Breast epithelium (tissue), 4 donors: ENCODE measurements around the gene GBA2. TPM values are rescaled to one million over a fixed set of nuclear protein-coding genes. Genes with fewer than 3 reads are reported as not detected.

Experiments used
- DNase-seq, 2 donors: peaks; one replicate each; pipeline ENCODE4 v3.0.0-alpha.2; 2019; ENCODE audit warnings: low spot score in 2 of 2
- H3K27ac ChIP-seq, 2 donors: fragments of 200-600 bp; sonication (generic) in 1 of 2; one replicate each; pipeline ENCODE4 v1.5.1; 2016 to 2019; ENCODE audit warnings: mild to moderate bottlenecking in 1 of 2
- H3K27me3 ChIP-seq, 2 donors: fragments of 200-600 bp; sonication (generic) in 1 of 2; one replicate each; pipeline versions ENCODE4 v1.5.1 to v1.6.0; 2017 to 2019; ENCODE audit warnings: control low read depth in 1 of 2, mild to moderate bottlenecking in 1 of 2
- H3K36me3 ChIP-seq: fragments of 200-600 bp; one replicate; pipeline ENCODE4 v1.5.1; 2019
- H3K4me1 ChIP-seq, 2 donors: fragments of 200-600 bp; sonication (generic); one replicate each; pipeline ENCODE4 v1.5.1; 2016 to 2019; ENCODE audit warnings: control low read depth in 1 of 2
- H3K4me3 ChIP-seq, 3 donors: fragments of 200-600 bp; sonication (generic); 1 replicate in 2 of 3; 2 replicates in 1 of 3; pipeline ENCODE4 v1.5.1; 2016 to 2019; ENCODE audit warnings: mild to moderate bottlenecking in 3 of 3, moderate library complexity in 2 of 3
- H3K9me3 ChIP-seq, 2 donors: fragments of 200-600 bp; sonication (generic) in 1 of 2; one replicate each; pipeline ENCODE4 v1.5.1; 2016 to 2019; ENCODE audit warnings: control low read depth in 1 of 2
- POLR2A ChIP-seq: fragments of 450-650 bp; IDR thresholded peaks from one replicate; pipeline ENCODE4 v1.6.1; 2016; ENCODE audit warnings: antibody characterized with exemption, mild to moderate bottlenecking, moderate library complexity
- POLR2AphosphoS5 ChIP-seq, 3 donors: sonication (generic); formaldehyde crosslinking; IDR thresholded peaks; one replicate each; pipeline ENCODE4 v1.6.1; 2017; ENCODE audit warnings: antibody characterized with exemption in 3 of 3
- intact Hi-C: fragments of 100-400 bp; cut with DNase I; formaldehyde crosslinking; loops from one replicate; pipeline ENCODE4 v1.15.1; 2023; ENCODE audit warnings: low total_unique reads
- total RNA-seq, 3 donors: library from RNA; depleted of rRNA; stranded (reverse); fragments of >200 nt; gene quantifications; one replicate each; pipeline ENCODE4 v1.1.0, GENCODE V29; 2016
- TF ChIP-seq, protein P1 (sequence below), 3 donors: fragments of 450-650 bp; IDR thresholded peaks; one replicate each; pipeline ENCODE4 v1.5.1; 2016 to 2017; ENCODE audit warnings: antibody characterized with exemption in 3 of 3, mild to moderate bottlenecking in 3 of 3, moderate library complexity in 3 of 3

Gene GBA2
- total RNA-seq, 3 donors from 2014 or later, result 44.5 to 63.8 (median 57.0) TPM

DNA sequence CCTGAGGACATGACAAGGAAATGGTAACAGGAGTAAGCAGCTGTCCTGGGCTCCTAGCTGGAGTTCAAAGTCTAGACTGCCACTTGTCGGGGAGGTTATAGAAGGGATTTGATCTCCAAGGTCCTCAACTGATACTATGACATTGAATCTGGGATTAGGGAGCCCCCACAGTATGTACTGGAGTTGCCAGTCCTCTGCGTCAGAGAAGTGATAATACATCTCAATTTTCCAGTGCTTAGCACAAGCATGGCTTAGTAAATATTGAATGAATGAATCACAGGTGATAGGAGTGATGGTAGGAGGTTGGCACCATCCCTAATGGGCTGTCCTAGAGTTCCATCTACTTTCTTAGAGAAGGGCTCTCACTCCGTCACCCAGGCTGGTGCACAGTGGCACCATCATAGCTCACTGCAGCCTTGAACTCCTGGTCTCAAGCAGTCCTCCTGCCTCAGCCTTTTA is 53.1 kb downstream of the GBA2 start:
- H3K36me3 ChIP-seq, result peaks cover 17% of the 10 kb centered on the region
- no peaks in the 10 kb centered on the region for H3K4me1 ChIP-seq
- no peak for DNase-seq

DNA sequence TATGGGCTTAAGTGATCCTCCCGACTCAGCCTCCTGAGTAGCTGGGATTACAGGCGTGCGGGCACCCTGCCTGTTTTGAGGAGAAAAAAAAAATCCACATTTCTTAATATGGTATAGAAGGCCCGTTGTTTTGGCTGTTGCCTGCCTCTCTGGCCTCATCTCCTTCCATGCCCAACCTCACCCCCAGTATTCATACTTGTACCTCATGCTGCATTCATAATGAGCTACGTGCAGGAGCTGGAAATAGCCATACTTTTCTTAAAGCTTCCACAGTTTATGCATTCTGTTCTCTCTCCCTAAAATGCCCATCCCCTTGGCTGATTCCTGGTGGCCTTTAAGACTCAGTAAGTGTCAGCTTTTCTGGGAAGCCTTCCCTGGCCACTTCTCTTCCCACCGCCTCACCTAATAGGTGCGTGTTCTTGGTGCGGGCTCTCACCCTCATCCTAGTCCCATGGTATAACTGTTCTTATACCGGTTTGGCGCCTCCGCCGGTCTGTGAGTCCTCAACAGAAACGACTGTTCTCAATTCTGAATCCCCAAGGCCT is 57.2 kb downstream of the GBA2 start:
- Histone ChIP-seq H3K4me3 (peak overlapping the region in 1 of 3 donors; percentile 81), H3K36me3 (no peaks in the 10 kb centered on the region), H3K4me1 (peaks cover 0 to 3% of the 10 kb centered on the region in 2 donors), H3K27ac (peak overlapping the region; percentile 92 to 94), H3K27me3 (no peaks in the 10 kb centered on the region), H3K9me3 (no peaks in the 10 kb centered on the region)
- intact Hi-C loops, result no loop called here
- no peak for DNase-seq
- TF ChIP-seq POLR2A (no peak), POLR2AphosphoS5 (IDR thresholded peaks at IDR 0.05) (no peak)
- TF ChIP-seq, protein P1, sequence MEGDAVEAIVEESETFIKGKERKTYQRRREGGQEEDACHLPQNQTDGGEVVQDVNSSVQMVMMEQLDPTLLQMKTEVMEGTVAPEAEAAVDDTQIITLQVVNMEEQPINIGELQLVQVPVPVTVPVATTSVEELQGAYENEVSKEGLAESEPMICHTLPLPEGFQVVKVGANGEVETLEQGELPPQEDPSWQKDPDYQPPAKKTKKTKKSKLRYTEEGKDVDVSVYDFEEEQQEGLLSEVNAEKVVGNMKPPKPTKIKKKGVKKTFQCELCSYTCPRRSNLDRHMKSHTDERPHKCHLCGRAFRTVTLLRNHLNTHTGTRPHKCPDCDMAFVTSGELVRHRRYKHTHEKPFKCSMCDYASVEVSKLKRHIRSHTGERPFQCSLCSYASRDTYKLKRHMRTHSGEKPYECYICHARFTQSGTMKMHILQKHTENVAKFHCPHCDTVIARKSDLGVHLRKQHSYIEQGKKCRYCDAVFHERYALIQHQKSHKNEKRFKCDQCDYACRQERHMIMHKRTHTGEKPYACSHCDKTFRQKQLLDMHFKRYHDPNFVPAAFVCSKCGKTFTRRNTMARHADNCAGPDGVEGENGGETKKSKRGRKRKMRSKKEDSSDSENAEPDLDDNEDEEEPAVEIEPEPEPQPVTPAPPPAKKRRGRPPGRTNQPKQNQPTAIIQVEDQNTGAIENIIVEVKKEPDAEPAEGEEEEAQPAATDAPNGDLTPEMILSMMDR (IDR thresholded peaks at IDR 0.05), result no peak

More for the DNA sequence above, 53.1 kb downstream of the GBA2 start:
- Histone ChIP-seq H3K27me3 (no peaks in the 10 kb centered on the region), H3K9me3 (no peaks in the 10 kb centered on the region), H3K27ac (peak overlapping the region; percentile 36 to 66), H3K4me3 (no peak overlapping the region)
- intact Hi-C loops, result loop anchor here (1.0 kb wide), 1 partner anchor 33 kb away; no protein-coding TSS in a partner anchor
- TF ChIP-seq, protein P1 (IDR thresholded peaks at IDR 0.05), result no peak
- no peak for TF ChIP-seq POLR2A
- no peak for TF ChIP-seq POLR2AphosphoS5 (IDR thresholded peaks at IDR 0.05)

DNA sequence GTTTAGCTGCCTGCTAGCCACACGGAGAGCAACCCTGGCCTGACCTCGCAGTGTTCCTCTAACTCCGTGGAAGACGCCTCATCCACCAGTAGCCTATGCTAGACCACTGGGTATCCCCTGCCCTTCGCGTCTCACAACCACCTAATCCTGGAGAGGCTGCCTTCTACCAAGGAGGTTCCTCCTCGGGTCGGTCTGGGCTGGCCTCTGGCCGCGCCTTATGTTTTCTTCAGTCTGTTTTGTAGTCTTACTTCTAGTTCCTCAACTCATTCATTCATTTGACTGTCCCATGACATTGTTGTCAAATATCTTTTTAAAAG is 57.7 kb downstream of the GBA2 start:
- Histone ChIP-seq H3K4me3 (peak overlapping the region; percentile 55 to 81 (median 68)), H3K27ac (peak overlapping the region; percentile 92 to 94), H3K27me3 (no peaks in the 10 kb centered on the region), H3K4me1 (peaks cover 0 to 3% of the 10 kb centered on the region in 2 donors), H3K9me3 (no peaks in the 10 kb centered on the region), H3K36me3 (no peaks in the 10 kb centered on the region)
- intact Hi-C loops, result no loop called here
- DNase-seq, result no peak
- TF ChIP-seq, protein P1 (IDR thresholded peaks at IDR 0.05), result no peak
- TF ChIP-seq POLR2A (no peak), POLR2AphosphoS5 (IDR thresholded peaks at IDR 0.05) (no peak)

DNA sequence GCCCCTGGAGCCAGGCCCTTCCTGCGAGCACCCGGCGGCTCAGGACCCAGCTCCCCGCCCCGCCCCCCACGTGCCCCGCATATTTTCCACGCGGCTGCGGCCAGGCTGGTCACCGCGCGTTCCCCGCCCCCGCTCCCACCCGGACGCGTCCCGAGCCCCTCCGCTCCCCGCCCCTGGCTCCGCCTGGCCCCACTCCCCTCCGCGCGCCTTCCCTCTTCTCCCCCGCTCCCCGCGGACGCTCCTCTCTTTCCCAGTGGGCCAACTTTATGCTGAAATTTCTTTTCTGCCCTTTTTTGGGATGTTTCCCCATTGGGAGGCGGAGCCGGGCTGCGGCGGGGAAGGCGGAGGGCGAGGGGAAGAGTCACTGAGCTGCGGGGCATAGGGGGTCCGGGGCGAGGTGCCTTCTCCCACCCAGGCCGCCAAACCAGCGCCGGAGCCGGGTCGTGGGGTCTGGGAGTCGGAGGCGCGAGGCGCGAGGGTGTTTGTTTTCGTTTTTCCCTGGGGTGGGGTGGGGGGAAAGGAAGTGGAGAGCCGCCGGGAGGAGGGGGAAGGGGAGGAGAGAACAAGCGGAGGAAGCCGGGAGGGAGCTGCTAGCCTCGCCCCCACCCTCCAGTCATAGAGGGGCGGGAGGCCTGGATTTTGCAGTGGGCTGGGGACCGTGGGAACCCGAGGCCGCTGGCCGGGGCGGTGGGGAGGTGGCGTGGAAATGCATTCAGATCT is 58.3 kb downstream of the GBA2 start:
- intact Hi-C loops, result no loop called here
- H3K27me3 ChIP-seq, result no peaks in the 10 kb centered on the region
- H3K9me3 ChIP-seq, result no peaks in the 10 kb centered on the region
- TF ChIP-seq POLR2AphosphoS5 (IDR thresholded peaks at IDR 0.05), result peak; percentile 57 to 64 (median 57)
- peak; percentile 59 for TF ChIP-seq POLR2A
- TF ChIP-seq, protein P1 (IDR thresholded peaks at IDR 0.05), result no peak
- peak overlapping the region; percentile 55 to 81 (median 68) for H3K4me3 ChIP-seq
- H3K27ac ChIP-seq, result peak overlapping the region; percentile 92 to 94
- H3K4me1 ChIP-seq, result peaks cover 0 to 3% of the 10 kb centered on the region in 2 donors
- no peaks in the 10 kb centered on the region for H3K36me3 ChIP-seq
- DNase-seq, result peak; percentile 76 to 81

DNA sequence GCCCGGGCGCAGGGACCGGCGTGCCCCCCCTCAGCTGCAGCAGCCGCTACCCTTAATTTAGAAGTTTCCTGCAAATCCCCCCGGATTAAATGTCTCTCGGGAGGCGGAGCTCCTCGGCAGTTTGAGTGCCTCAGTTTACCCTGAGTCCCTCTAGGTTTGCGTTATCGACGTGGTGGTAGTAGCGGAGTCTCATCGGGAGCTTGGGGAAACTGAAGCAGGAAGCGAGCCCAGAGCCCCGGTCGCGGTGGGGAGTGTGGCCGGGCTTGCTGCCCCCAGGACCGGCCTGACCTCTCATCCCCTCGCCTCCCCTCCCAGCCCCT is 58.8 kb downstream of the GBA2 start:
- Histone ChIP-seq H3K4me1 (peaks cover 0 to 3% of the 10 kb centered on the region in 2 donors), H3K27me3 (no peaks in the 10 kb centered on the region), H3K4me3 (peak overlapping the region; percentile 55 to 81 (median 68)), H3K36me3 (no peaks in the 10 kb centered on the region), H3K27ac (peak overlapping the region; percentile 92 to 94), H3K9me3 (no peaks in the 10 kb centered on the region)
- intact Hi-C loops, result no loop called here
- no peak for TF ChIP-seq POLR2AphosphoS5 (IDR thresholded peaks at IDR 0.05)
- no peak for TF ChIP-seq POLR2A
- TF ChIP-seq, protein P1 (IDR thresholded peaks at IDR 0.05), result no peak
- DNase-seq, result no peak
